ENCODE results near the gene CREB5. TPM values are rescaled to one million over a fixed set of nuclear protein-coding genes. Genes with fewer than 3 reads are reported as not detected.

Gene CREB5
- total and polyA plus RNA-seq, 2 donors from 2014 or later, result 3.4 to 27.2 TPM

- DNase-seq (no peak), FAIRE-seq (no peak)
- Histone ChIP-seq H3K36me3 (ENCODE audit: control insufficient read depth in 2 of 3, insufficient read depth in 3 of 3, low read length in 3 of 3) (no peaks in the 10 kb centered on the region), H3K27me3 (ENCODE audit: control insufficient read depth, insufficient read depth, low read length) (no peaks in the 10 kb centered on the region), H3K9ac (ENCODE audit: low read length in 3 of 3) (no peak overlapping the region), H3K27ac (ENCODE audit: low read depth in 2 of 2, low read length in 2 of 2) (no peak overlapping the region), H3K9me3 (ENCODE audit: control insufficient read depth in 2 of 3, insufficient read depth in 1 of 3, low read length in 3 of 3) (no peaks in the 10 kb centered on the region), H3K4me3 (ENCODE audit: low read length in 3 of 3) (no peak overlapping the region), H3K4me1 (ENCODE audit: control insufficient read depth in 2 of 3, insufficient read depth in 2 of 3, low read depth in 1 of 3, low read length in 3 of 3) (no peaks in the 10 kb centered on the region)
- TF ChIP-seq CTCF (IDR thresholded peaks at IDR 0.05; ENCODE audit: borderline replicate concordance, extremely low read depth, insufficient read depth), result no peak
- intact Hi-C loops (cut with DNase I), result no loop called here
These were observed 418.5 kb downstream of the CREB5 start for GRCh38 chr7:28830846-28831245.

GRCh38 chr7:28832669-28833068 lies 420.4 kb downstream of the CREB5 start:
- Histone ChIP-seq H3K27ac (ENCODE audit: low read depth in 2 of 2, low read length in 2 of 2) (no peak overlapping the region), H3K27me3 (ENCODE audit: control insufficient read depth, insufficient read depth, low read length) (no peaks in the 10 kb centered on the region), H3K4me3 (ENCODE audit: low read length in 3 of 3) (no peak overlapping the region), H3K36me3 (ENCODE audit: control insufficient read depth in 2 of 3, insufficient read depth in 3 of 3, low read length in 3 of 3) (no peaks in the 10 kb centered on the region), H3K4me1 (ENCODE audit: control insufficient read depth in 2 of 3, insufficient read depth in 2 of 3, low read depth in 1 of 3, low read length in 3 of 3) (no peaks in the 10 kb centered on the region), H3K9me3 (ENCODE audit: control insufficient read depth in 2 of 3, insufficient read depth in 1 of 3, low read length in 3 of 3) (no peaks in the 10 kb centered on the region), H3K9ac (ENCODE audit: low read length in 3 of 3) (no peak overlapping the region)
- FAIRE-seq (no peak), DNase-seq (no peak)
- TF ChIP-seq CTCF (IDR thresholded peaks at IDR 0.05; ENCODE audit: borderline replicate concordance, extremely low read depth, insufficient read depth), result no peak
- intact Hi-C loops (cut with DNase I), result no loop called here

- Histone ChIP-seq H3K4me1 (ENCODE audit: control insufficient read depth in 2 of 3, insufficient read depth in 2 of 3, low read depth in 1 of 3, low read length in 3 of 3) (no peaks in the 10 kb centered on the region), H3K36me3 (ENCODE audit: control insufficient read depth in 2 of 3, insufficient read depth in 3 of 3, low read length in 3 of 3) (no peaks in the 10 kb centered on the region), H3K9ac (ENCODE audit: low read length in 3 of 3) (no peak overlapping the region), H3K27ac (ENCODE audit: low read depth in 2 of 2, low read length in 2 of 2) (no peak overlapping the region), H3K9me3 (ENCODE audit: control insufficient read depth in 2 of 3, insufficient read depth in 1 of 3, low read length in 3 of 3) (no peaks in the 10 kb centered on the region), H3K27me3 (ENCODE audit: control insufficient read depth, insufficient read depth, low read length) (no peaks in the 10 kb centered on the region), H3K4me3 (ENCODE audit: low read length in 3 of 3) (no peak overlapping the region)
- DNase-seq (no peak), FAIRE-seq (no peak)
- intact Hi-C loops (cut with DNase I), result no loop called here
- no peak for TF ChIP-seq CTCF (IDR thresholded peaks at IDR 0.05; ENCODE audit: borderline replicate concordance, extremely low read depth, insufficient read depth)
These were observed 423.5 kb downstream of the CREB5 start for GRCh38 chr7:28835800-28836199.

GRCh38 chr7:28836716-28837115 lies 424.4 kb downstream of the CREB5 start:
- Histone ChIP-seq H3K36me3 (ENCODE audit: control insufficient read depth in 2 of 3, insufficient read depth in 3 of 3, low read length in 3 of 3) (no peaks in the 10 kb centered on the region), H3K27me3 (ENCODE audit: control insufficient read depth, insufficient read depth, low read length) (no peaks in the 10 kb centered on the region), H3K4me3 (ENCODE audit: low read length in 3 of 3) (no peak overlapping the region), H3K9me3 (ENCODE audit: control insufficient read depth in 2 of 3, insufficient read depth in 1 of 3, low read length in 3 of 3) (no peaks in the 10 kb centered on the region), H3K4me1 (ENCODE audit: control insufficient read depth in 2 of 3, insufficient read depth in 2 of 3, low read depth in 1 of 3, low read length in 3 of 3) (no peaks in the 10 kb centered on the region), H3K9ac (ENCODE audit: low read length in 3 of 3) (no peak overlapping the region), H3K27ac (ENCODE audit: low read depth in 2 of 2, low read length in 2 of 2) (no peak overlapping the region)
- DNase-seq, result no peak
- intact Hi-C loops (cut with DNase I), result no loop called here
- no peak for FAIRE-seq
- no peak for TF ChIP-seq CTCF (IDR thresholded peaks at IDR 0.05; ENCODE audit: borderline replicate concordance, extremely low read depth, insufficient read depth)
